Karpas-422 (cell line): ENCODE results near the gene TBATA. TPM values are rescaled to one million over a fixed set of nuclear protein-coding genes. Genes with fewer than 3 reads are reported as not detected.
"Not testable (repeated sequence)": the region's sequence is repeated elsewhere in the genome, so short reads cannot be mapped to it uniquely, and the experiment has no call there.

Source experiments
- DNase-seq: peaks from one replicate; pipeline ENCODE4 v3.0.0-alpha.2; 2015
- H2AFZ ChIP-seq: fragments of 200-600 bp; sonication (generic); 2 replicates; pipeline ENCODE4 v1.6.1; 2014; ENCODE audit warnings: antibody characterized with exemption, low read length, mixed read lengths
- H3K27ac ChIP-seq: fragments of 200-600 bp; sonication (generic); 2 replicates; pipeline ENCODE4 v1.5.1; 2014; ENCODE audit warnings: mild to moderate bottlenecking, low read length, moderate library complexity
- H3K27me3 ChIP-seq: fragments of 200-600 bp; sonication (generic); 2 replicates; pipeline ENCODE4 v1.6.1; 2014; ENCODE audit warnings: low read length, mixed read lengths
- H3K36me3 ChIP-seq: fragments of 200-600 bp; sonication (generic); 2 replicates; pipeline ENCODE4 v1.6.1; 2014; ENCODE audit warnings: low read length, mixed read lengths; ENCODE audit not compliant: insufficient read depth
- H3K4me1 ChIP-seq: fragments of 200-600 bp; sonication (generic); 2 replicates; pipeline ENCODE4 v1.6.1; 2014; ENCODE audit warnings: mild to moderate bottlenecking, low read length, mixed read lengths
- H3K4me2 ChIP-seq: fragments of 200-600 bp; sonication (generic); 2 replicates; pipeline ENCODE4 v1.6.1; 2014; ENCODE audit warnings: low read length, low read depth, mild to moderate bottlenecking; ENCODE audit not compliant: poor library complexity, severe bottlenecking
- H3K4me3 ChIP-seq: fragments of 200-600 bp; sonication (generic); 2 replicates; pipeline ENCODE4 v1.5.1; 2014; ENCODE audit warnings: mild to moderate bottlenecking, antibody characterized with exemption, low read length, mixed read lengths
- H3K79me2 ChIP-seq: fragments of 200-600 bp; sonication (generic); 2 replicates; pipeline ENCODE4 v1.6.1; 2014; ENCODE audit warnings: mild to moderate bottlenecking, low read length, mixed read lengths
- H3K9ac ChIP-seq: fragments of 200-600 bp; sonication (generic); 2 replicates; pipeline ENCODE4 v1.6.0; 2014; ENCODE audit warnings: low read length
- H3K9me2 ChIP-seq: fragments of 200-600 bp; sonication (generic), shearing (Covaris generic); replicated peaks from 2 replicates; pipeline ENCODE4 v1.6.0; 2014; ENCODE audit warnings: mild to moderate bottlenecking, low read length, moderate library complexity; ENCODE audit not compliant: insufficient read depth
- H3K9me3 ChIP-seq: fragments of 300-700, 200-600 bp; sonication (generic); 2 replicates; pipeline ENCODE4 v1.6.1; 2014; ENCODE audit warnings: low read length, mixed read lengths
- H4K20me1 ChIP-seq: fragments of 200-600 bp; sonication (generic); 2 replicates; pipeline ENCODE4 v1.6.1; 2014; ENCODE audit warnings: mild to moderate bottlenecking, antibody characterized with exemption, low read length, low read depth; ENCODE audit not compliant: insufficient read depth
- total RNA-seq: library from RNA; depleted of rRNA; stranded (reverse); fragments of >200 nt; shearing (Covaris generic); gene quantifications from 2 replicates; pipeline ENCODE4 v1.2.3, GENCODE V29; 2014; ENCODE audit warnings: low replicate concordance

The TBATA gene
- total RNA-seq, 1 experiment from 2014 or later: not detected

DNA sequence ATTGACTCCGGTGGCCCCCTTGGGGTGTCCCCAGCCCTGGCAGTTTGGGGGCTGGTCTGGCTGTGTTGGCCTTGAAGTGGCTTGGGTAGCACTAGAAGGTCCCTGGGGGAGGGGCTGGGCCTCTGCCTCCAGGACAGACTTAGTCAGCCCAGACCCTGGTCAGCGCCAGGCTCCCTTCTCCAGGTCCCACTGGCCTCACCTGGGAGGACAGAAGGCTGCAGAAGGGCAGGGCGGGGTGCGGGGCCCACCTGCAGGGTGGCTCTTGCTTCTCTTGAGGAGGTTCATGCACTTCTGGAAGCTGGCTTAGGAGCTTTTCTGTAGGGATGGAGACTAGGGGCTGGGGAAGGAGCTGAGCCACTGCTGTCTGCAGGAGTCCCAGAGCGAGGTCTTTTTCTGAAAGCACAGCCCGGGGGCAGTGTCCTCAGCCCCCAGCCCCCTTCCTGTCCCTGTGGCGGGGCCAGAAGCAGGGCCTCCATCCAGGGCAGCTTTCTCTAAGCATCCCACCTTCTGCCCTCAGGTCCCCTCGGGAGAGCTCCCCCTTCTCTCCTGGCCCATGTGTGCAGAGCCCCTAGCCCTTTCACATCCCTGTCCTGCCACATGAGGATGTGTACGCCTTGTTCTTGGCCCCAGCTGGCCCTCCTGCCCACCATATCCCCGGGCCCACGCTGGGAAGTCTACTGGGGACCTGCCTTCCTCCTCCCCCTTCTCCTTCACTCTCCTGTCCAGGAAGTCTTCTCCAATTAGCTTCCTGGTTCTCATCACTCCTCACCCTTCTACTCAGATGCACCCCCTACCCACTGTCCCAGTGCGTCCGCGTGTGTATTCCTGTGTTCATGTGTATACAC lies 11.0 kb downstream of the TBATA start:
- no peak overlapping the region for H3K4me3 ChIP-seq
- no peaks in the 10 kb centered on the region for H3K36me3 ChIP-seq
- H3K9me3 ChIP-seq: no peaks in the 10 kb centered on the region
- H4K20me1 ChIP-seq: no peaks in the 10 kb centered on the region
- no peaks in the 10 kb centered on the region for H3K79me2 ChIP-seq
- H3K27me3 ChIP-seq: no peaks in the 10 kb centered on the region
- no peaks in the 10 kb centered on the region for H3K9me2 ChIP-seq
- H3K27ac ChIP-seq: no peak overlapping the region
- H3K9ac ChIP-seq: no peak overlapping the region
- no peak for DNase-seq
- no peak overlapping the region for H2AFZ ChIP-seq
- no peaks in the 10 kb centered on the region for H3K4me1 ChIP-seq
- H3K4me2 ChIP-seq: no peak overlapping the region

DNA sequence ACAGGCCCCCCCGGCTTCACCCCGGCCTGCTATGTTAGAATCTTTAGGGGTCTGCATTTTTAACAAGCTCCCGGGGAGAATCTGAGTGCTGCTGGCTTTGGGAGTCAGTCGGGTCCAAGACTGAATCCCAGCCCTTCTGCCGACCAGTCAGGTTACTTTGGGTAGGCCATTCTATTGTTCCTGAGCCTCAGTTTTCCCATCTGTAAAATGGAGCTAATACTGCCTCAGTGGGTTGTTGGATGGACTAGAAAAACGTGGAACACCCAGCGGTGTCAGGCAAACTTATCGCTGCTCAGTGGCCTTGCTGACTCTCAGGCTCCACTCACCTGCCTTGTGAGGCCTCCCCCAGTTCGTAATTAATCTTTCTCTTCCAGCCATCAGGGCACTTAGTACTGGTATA lies 11.7 kb downstream of the TBATA start:
- Histone ChIP-seq H3K4me1 (no peaks in the 10 kb centered on the region), H3K9ac (no peak overlapping the region), H4K20me1 (no peaks in the 10 kb centered on the region), H3K27ac (no peak overlapping the region), H3K9me3 (no peaks in the 10 kb centered on the region), H3K27me3 (no peaks in the 10 kb centered on the region), H3K36me3 (no peaks in the 10 kb centered on the region), H3K79me2 (no peaks in the 10 kb centered on the region), H2AFZ (no peak overlapping the region), H3K9me2 (no peaks in the 10 kb centered on the region), H3K4me3 (no peak overlapping the region), H3K4me2 (no peak overlapping the region)
- no peak for DNase-seq

DNA sequence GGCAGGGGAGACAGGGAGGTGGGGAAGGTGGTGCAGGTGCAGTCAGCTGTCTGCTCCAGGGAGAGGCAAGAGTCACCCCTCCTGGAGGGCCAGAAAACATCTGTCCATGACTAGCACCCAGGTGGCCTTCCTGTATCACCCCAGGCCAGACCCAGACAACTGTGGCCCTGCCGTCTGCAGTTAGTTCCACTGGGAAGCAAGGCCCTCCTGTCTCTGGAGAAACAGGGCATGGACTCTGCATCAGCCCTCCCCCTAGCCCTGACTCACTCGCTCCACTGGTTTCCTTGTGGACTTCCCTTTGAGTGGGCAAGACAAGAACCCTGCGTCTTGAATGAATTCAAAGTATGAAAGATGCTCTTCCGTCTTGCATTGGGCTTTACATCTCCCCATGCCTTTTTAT lies 12.6 kb downstream of the TBATA start:
- H3K4me1 ChIP-seq: no peaks in the 10 kb centered on the region
- H3K4me2 ChIP-seq: no peak overlapping the region
- H3K9me2 ChIP-seq: no peaks in the 10 kb centered on the region
- H3K27me3 ChIP-seq: no peaks in the 10 kb centered on the region
- H3K9me3 ChIP-seq: no peaks in the 10 kb centered on the region
- H3K27ac ChIP-seq: no peak overlapping the region
- H3K79me2 ChIP-seq: no peaks in the 10 kb centered on the region
- no peaks in the 10 kb centered on the region for H3K36me3 ChIP-seq
- DNase-seq: no peak
- H3K9ac ChIP-seq: no peak overlapping the region
- no peak overlapping the region for H3K4me3 ChIP-seq
- H2AFZ ChIP-seq: no peak overlapping the region
- no peaks in the 10 kb centered on the region for H4K20me1 ChIP-seq

GRCh38 chr10:70771311-70772194 lies 13.6 kb downstream of the TBATA start:
- Histone ChIP-seq H3K27me3 (no peaks in the 10 kb centered on the region), H3K4me1 (no peaks in the 10 kb centered on the region), H3K4me3 (no peak overlapping the region), H3K27ac (no peak overlapping the region), H3K9me2 (no peaks in the 10 kb centered on the region), H4K20me1 (no peaks in the 10 kb centered on the region), H3K9ac (no peak overlapping the region), H3K79me2 (no peaks in the 10 kb centered on the region), H3K9me3 (no peaks in the 10 kb centered on the region), H3K36me3 (no peaks in the 10 kb centered on the region), H3K4me2 (no peak overlapping the region), H2AFZ (no peak overlapping the region)
- no peak for DNase-seq

DNA sequence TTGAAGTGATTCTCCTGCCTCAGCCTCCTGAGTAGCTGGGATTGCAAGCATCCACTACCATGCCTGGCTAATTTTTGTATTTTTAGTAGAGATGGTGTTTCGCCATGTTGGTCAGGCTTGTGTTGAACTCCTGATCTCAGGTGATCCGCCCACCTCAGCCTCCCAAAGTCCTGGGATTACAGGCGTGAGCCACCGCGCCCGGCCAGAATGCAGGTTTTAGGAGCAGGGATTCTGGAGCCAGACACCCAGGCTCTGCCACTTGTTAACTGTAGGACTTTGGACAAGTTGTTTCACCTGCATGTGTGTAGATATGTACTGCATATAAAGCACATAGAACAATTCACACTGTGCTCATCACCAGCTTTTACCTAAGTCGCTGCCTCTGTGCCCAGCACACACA lies 14.7 kb downstream of the TBATA start:
- H3K36me3 ChIP-seq, H3K9me2 ChIP-seq, H3K27me3 ChIP-seq, H3K27ac ChIP-seq, H3K4me1 ChIP-seq, H2AFZ ChIP-seq, H3K4me2 ChIP-seq, H3K9ac ChIP-seq, H3K4me3 ChIP-seq, H4K20me1 ChIP-seq, DNase-seq, H3K79me2 ChIP-seq, H3K9me3 ChIP-seq: not testable (repeated sequence)

GRCh38 chr10:70770001-70770400 lies 15.2 kb downstream of the TBATA start:
- H3K79me2 ChIP-seq: no peaks in the 10 kb centered on the region
- H3K9me2 ChIP-seq: no peaks in the 10 kb centered on the region
- H3K27me3 ChIP-seq: no peaks in the 10 kb centered on the region
- no peak overlapping the region for H3K4me3 ChIP-seq
- H3K4me1 ChIP-seq: no peaks in the 10 kb centered on the region
- H4K20me1 ChIP-seq: no peaks in the 10 kb centered on the region
- no peak overlapping the region for H2AFZ ChIP-seq
- no peak overlapping the region for H3K9ac ChIP-seq
- H3K36me3 ChIP-seq: no peaks in the 10 kb centered on the region
- no peaks in the 10 kb centered on the region for H3K9me3 ChIP-seq
- DNase-seq: no peak
- no peak overlapping the region for H3K4me2 ChIP-seq
- no peak overlapping the region for H3K27ac ChIP-seq

GRCh38 chr10:70769121-70769520 lies 16.1 kb downstream of the TBATA start:
- H3K4me2 ChIP-seq: no peak overlapping the region
- no peaks in the 10 kb centered on the region for H4K20me1 ChIP-seq
- H3K4me1 ChIP-seq: no peaks in the 10 kb centered on the region
- H3K9me3 ChIP-seq: no peaks in the 10 kb centered on the region
- no peaks in the 10 kb centered on the region for H3K27me3 ChIP-seq
- H3K4me3 ChIP-seq: no peak overlapping the region
- H3K36me3 ChIP-seq: no peaks in the 10 kb centered on the region
- no peaks in the 10 kb centered on the region for H3K9me2 ChIP-seq
- H3K27ac ChIP-seq: no peak overlapping the region
- no peak for DNase-seq
- no peak overlapping the region for H2AFZ ChIP-seq
- H3K79me2 ChIP-seq: no peaks in the 10 kb centered on the region
- no peak overlapping the region for H3K9ac ChIP-seq

DNA sequence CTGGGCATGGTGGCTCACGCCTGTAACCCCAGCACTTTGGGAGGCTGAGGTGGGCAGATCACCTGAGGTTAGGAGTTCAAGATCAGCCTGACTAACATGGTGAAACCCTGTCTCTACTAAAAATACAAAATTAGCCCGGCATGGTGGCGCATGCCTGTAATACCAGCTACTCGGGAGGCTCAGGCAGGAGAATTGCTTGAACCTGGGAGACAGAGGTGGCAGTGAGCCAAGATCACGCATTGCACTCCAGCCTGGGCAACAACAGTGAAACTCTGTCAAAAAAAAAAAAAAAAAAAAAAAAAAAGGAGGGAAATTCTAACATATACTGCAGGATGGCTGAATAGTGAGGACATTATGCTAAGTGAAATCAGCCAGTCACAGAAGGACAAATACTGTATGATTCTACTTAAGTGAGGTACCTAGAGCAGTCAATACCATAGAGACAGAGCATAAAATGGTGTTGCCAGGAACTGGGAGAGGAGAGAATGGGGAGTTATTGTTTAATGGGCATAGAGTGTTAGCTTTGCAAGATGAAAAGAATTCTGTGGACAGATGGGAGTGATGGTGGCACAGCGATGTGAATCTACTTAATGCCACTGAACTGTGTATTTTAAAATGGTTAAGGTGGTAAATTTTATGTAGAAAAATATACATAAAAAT lies 17.0 kb downstream of the TBATA start:
- H4K20me1 ChIP-seq, H3K9me3 ChIP-seq, H3K4me3 ChIP-seq, H3K79me2 ChIP-seq, H3K9ac ChIP-seq, H3K9me2 ChIP-seq, H3K27me3 ChIP-seq, DNase-seq, H2AFZ ChIP-seq, H3K27ac ChIP-seq, H3K36me3 ChIP-seq, H3K4me1 ChIP-seq, H3K4me2 ChIP-seq: not testable (repeated sequence)
